IPS-11a (cell line): ENCODE data around the gene BTBD2.

ENCODE experiments used
- H3K4me3 ChIP-seq: one replicate; pipeline ENCODE4 v1.5.1; 2013; ENCODE audit warnings: low read depth, low read length, control low read depth

BTBD2 gene

GRCh38 chr19:1968279-1969175 lies 47.0 kb downstream of the BTBD2 start:
- no peak overlapping the region for H3K4me3 ChIP-seq

- H3K4me3 ChIP-seq, result no peak overlapping the region
Observed at GRCh38 chr19:1967087-1967608, 48.4 kb downstream of the BTBD2 start.

- no peak overlapping the region for H3K4me3 ChIP-seq
Observed at GRCh38 chr19:1962674-1963073, 52.8 kb downstream of the BTBD2 start.

GRCh38 chr19:1961000-1961883 lies 54.3 kb downstream of the BTBD2 start:
- no peak overlapping the region for H3K4me3 ChIP-seq

GRCh38 chr19:1959928-1960589 lies 55.5 kb downstream of the BTBD2 start:
- H3K4me3 ChIP-seq, result no peak overlapping the region

GRCh38 chr19:1957562-1958248 lies 57.8 kb downstream of the BTBD2 start:
- no peak overlapping the region for H3K4me3 ChIP-seq

- H3K4me3 ChIP-seq, result no peak overlapping the region
Observed at GRCh38 chr19:1956868-1957492, 58.5 kb downstream of the BTBD2 start.

GRCh38 chr19:1956122-1956494 lies 59.4 kb downstream of the BTBD2 start:
- H3K4me3 ChIP-seq, result no peak overlapping the region

GRCh38 chr19:1955171-1956121 lies 60.1 kb downstream of the BTBD2 start:
- H3K4me3 ChIP-seq, result no peak overlapping the region

- no peak overlapping the region for H3K4me3 ChIP-seq
Observed at GRCh38 chr19:1954532-1954933, 61.0 kb downstream of the BTBD2 start.

- H3K4me3 ChIP-seq, result no peak overlapping the region
Observed at GRCh38 chr19:1953441-1954094, 61.9 kb downstream of the BTBD2 start.

GRCh38 chr19:1953037-1953436 lies 62.5 kb downstream of the BTBD2 start:
- no peak overlapping the region for H3K4me3 ChIP-seq

GRCh38 chr19:1952635-1953034 lies 62.9 kb downstream of the BTBD2 start:
- H3K4me3 ChIP-seq, result no peak overlapping the region

GRCh38 chr19:1950640-1951039 lies 64.9 kb downstream of the BTBD2 start:
- no peak overlapping the region for H3K4me3 ChIP-seq

- no peak overlapping the region for H3K4me3 ChIP-seq
Observed at GRCh38 chr19:1949304-1950101, 66.0 kb downstream of the BTBD2 start.

- H3K4me3 ChIP-seq, result no peak overlapping the region
Observed at GRCh38 chr19:1947651-1948209, 67.8 kb downstream of the BTBD2 start.

- H3K4me3 ChIP-seq, result no peak overlapping the region
Observed at GRCh38 chr19:1945899-1946298, 69.6 kb downstream of the BTBD2 start.
